GM23338 (cell line): ENCODE results near the gene RPTOR. TPM values are rescaled to one million over a fixed set of nuclear protein-coding genes. Genes with fewer than 3 reads are reported as not detected.

Experiments used
- ATAC-seq: fragments of 200-7000 bp; cut with Tn5 transposase; 3 replicates; pipeline ENCODE4 v1.9.1; 2020
- DNase-seq: peaks from one replicate; pipeline ENCODE4 v3.0.0-alpha.2; 2015; ENCODE audit warnings: low spot score
- H2AFZ ChIP-seq: fragments of 200-600 bp; sonication (generic); 2 replicates; pipeline ENCODE4 v1.8.0; 2016; ENCODE audit warnings: antibody characterized with exemption, mild to moderate bottlenecking, moderate library complexity
- H3F3A ChIP-seq: fragments of 200-600 bp; sonication (generic); replicated peaks from 2 replicates; pipeline ENCODE4 v1.8.0; 2017; ENCODE audit warnings: antibody characterized with exemption, mixed run types, low read depth
- H3K27ac ChIP-seq: fragments of 200-600 bp; sonication (generic); 2 replicates; pipeline ENCODE4 v1.6.1; 2016; ENCODE audit warnings: low read depth
- H3K27me3 ChIP-seq: fragments of 200-600 bp; sonication (generic); 2 replicates; pipeline ENCODE4 v1.8.0; 2016; ENCODE audit warnings: mild to moderate bottlenecking, mixed run types, moderate library complexity; ENCODE audit not compliant: insufficient read depth
- H3K36me3 ChIP-seq: fragments of 200-600 bp; sonication (generic); 2 replicates; pipeline ENCODE4 v1.8.0; 2016; ENCODE audit warnings: mild to moderate bottlenecking; ENCODE audit not compliant: insufficient read depth
- H3K4me1 ChIP-seq: fragments of 200-600 bp; sonication (generic); 2 replicates; pipeline ENCODE4 v1.8.0; 2016; ENCODE audit warnings: mild to moderate bottlenecking, moderate library complexity; ENCODE audit not compliant: insufficient read depth
- H3K4me2 ChIP-seq: fragments of 200-600 bp; sonication (generic); 2 replicates; pipeline ENCODE4 v1.7.1; 2017; ENCODE audit warnings: mixed run types
- H3K4me3 ChIP-seq: fragments of 200-600 bp; sonication (generic); 2 replicates; pipeline ENCODE4 v1.6.1; 2016; ENCODE audit warnings: mixed run types
- H3K79me2 ChIP-seq: fragments of 200-600 bp; sonication (generic); replicated peaks from 2 replicates; pipeline ENCODE4 v1.8.0; 2017; ENCODE audit warnings: mild to moderate bottlenecking; ENCODE audit not compliant: insufficient read depth
- H3K9me2 ChIP-seq: fragments of 200-600 bp; sonication (generic); 2 replicates; pipeline ENCODE4 v1.8.0; 2017; ENCODE audit not compliant: insufficient read depth
- H4K20me1 ChIP-seq: fragments of 200-600 bp; sonication (generic); replicated peaks from 2 replicates; pipeline ENCODE4 v1.8.0; 2017; ENCODE audit warnings: mild to moderate bottlenecking; ENCODE audit not compliant: insufficient read depth
- H3K27ac Mint-ChIP-seq: 2 replicates; pipeline ENCODE4 v1.8.0; 2020; ENCODE audit warnings: inconsistent platforms, mild to moderate bottlenecking, moderate library complexity, mixed read lengths
- H3K27me3 Mint-ChIP-seq: 3 replicates; pipeline ENCODE4 v1.8.0; 2022; ENCODE audit warnings: low read depth, mild to moderate bottlenecking, moderate library complexity, mixed read lengths, inconsistent platforms; ENCODE audit not compliant: insufficient read depth, poor library complexity
- H3K36me3 Mint-ChIP-seq: 3 replicates; pipeline ENCODE4 v1.8.0; 2021; ENCODE audit warnings: low read depth, mild to moderate bottlenecking, inconsistent platforms, moderate library complexity, mixed read lengths
- H3K4me1 Mint-ChIP-seq: 3 replicates; pipeline ENCODE4 v1.8.0; 2020; ENCODE audit warnings: mild to moderate bottlenecking, inconsistent platforms, mixed read lengths
- H3K4me3 Mint-ChIP-seq: 3 replicates; pipeline ENCODE4 v1.8.0; 2021; ENCODE audit warnings: moderate library complexity, mild to moderate bottlenecking, inconsistent platforms, mixed read lengths
- H3K9me3 Mint-ChIP-seq: 3 replicates; pipeline ENCODE4 v1.8.0; 2020; ENCODE audit warnings: moderate library complexity, mild to moderate bottlenecking, inconsistent platforms, mixed read lengths
- CREB1 ChIP-seq: fragments of 250-450 bp; sonication (Bioruptor Pico); IDR thresholded peaks from 2 replicates; pipeline ENCODE4 v1.5.0; 2020; ENCODE audit warnings: low read depth, mild to moderate bottlenecking, moderate library complexity
- EZH2 ChIP-seq: fragments of 200-600 bp; sonication (generic); IDR thresholded peaks from one replicate; pipeline ENCODE4 v1.8.0; 2017; ENCODE audit warnings: antibody characterized with exemption, mild to moderate bottlenecking, low read depth; ENCODE audit not compliant: unreplicated experiment
- EZH2phosphoT487 ChIP-seq: fragments of 200-600 bp; sonication (generic); IDR thresholded peaks from one replicate; pipeline ENCODE4 v1.8.1; 2018; ENCODE audit warnings: antibody characterized with exemption; ENCODE audit not compliant: unreplicated experiment
- JUNB ChIP-seq: IDR thresholded peaks from one replicate; pipeline ENCODE4 v1.6.1; 2016; ENCODE audit warnings: antibody characterized with exemption; ENCODE audit not compliant: unreplicated experiment
- NANOG ChIP-seq: IDR thresholded peaks from 2 replicates; pipeline ENCODE4 v1.6.1; 2016; ENCODE audit warnings: antibody characterized with exemption, borderline replicate concordance
- POLR2AphosphoS5 ChIP-seq: IDR thresholded peaks from 2 replicates; pipeline ENCODE4 v1.6.1; 2016; ENCODE audit warnings: antibody characterized with exemption, low read depth
- STAT1 ChIP-seq: IDR thresholded peaks from one replicate; pipeline ENCODE4 v1.6.1; 2016; ENCODE audit warnings: antibody characterized with exemption; ENCODE audit not compliant: unreplicated experiment
- ZNF331 ChIP-seq: fragments of 250-450 bp; sonication (Bioruptor Pico); IDR thresholded peaks from 2 replicates; pipeline ENCODE4 v1.5.0; 2020; ENCODE audit warnings: low read depth, mild to moderate bottlenecking, moderate library complexity
- polyA plus RNA-seq: library from polyadenylated mRNA; unstranded; fragments of >200 nt; fragmentation: Nextera tagmentation; extraction: Ambion mirVana; gene quantifications from 2 replicates; pipeline ENCODE4 v1.2.1, GENCODE V29; 2016
- total RNA-seq: library from RNA; depleted of rRNA; stranded (reverse); fragments of >200 nt; shearing (Covaris generic); gene quantifications from 2 replicates; pipeline ENCODE4 v1.2.3, GENCODE V29; 2014
- TF ChIP-seq, protein P1 (sequence below): IDR thresholded peaks from one replicate; pipeline ENCODE4 v1.6.1; 2018; ENCODE audit warnings: antibody characterized with exemption; ENCODE audit not compliant: unreplicated experiment
- TF ChIP-seq, protein P2 (sequence below): IDR thresholded peaks from 2 replicates; pipeline ENCODE4 v1.6.1; 2016; ENCODE audit warnings: antibody characterized with exemption
- TF ChIP-seq, protein P3 (sequence below), 2 experiments: fragments of 200-600 bp in 1 of 2; sonication (generic) in 1 of 2; conservative IDR thresholded peaks; 2 replicates each; pipeline versions ENCODE4 v1.5.1 to v1.6.1; 2016 to 2017; ENCODE audit warnings: antibody characterized with exemption in 2 of 2, low read depth in 2 of 2, mild to moderate bottlenecking in 2 of 2, moderate library complexity in 1 of 2

The RPTOR gene
- total and polyA plus RNA-seq, 2 experiments from 2014 or later, result 9.5 to 38.0 TPM

DNA sequence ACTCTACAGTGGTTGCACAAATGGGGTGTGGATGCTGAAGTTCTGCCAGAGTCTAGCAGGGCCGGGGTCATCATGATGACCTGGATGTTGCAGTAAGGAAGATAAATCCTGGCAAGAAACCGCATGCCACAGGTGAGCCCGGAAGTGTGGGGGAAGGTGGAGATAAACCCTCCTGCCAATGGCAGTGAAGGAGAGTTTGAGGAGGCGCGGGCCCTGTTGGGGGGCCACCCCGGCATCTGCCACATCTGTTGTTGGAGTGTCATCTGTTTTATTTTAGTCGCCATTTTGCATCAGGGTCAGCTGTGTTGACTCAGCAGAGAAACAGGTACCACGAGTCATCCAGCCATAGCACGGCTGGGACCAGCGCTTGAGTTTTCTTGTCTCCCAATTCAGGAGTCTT, 273.2 kb downstream of the RPTOR start:
- ATAC-seq (no peak), DNase-seq (no peak)
- Mint-ChIP-seq H3K27ac (no peak overlapping the region), H3K4me1 (peaks cover 19% of the 10 kb centered on the region), H3K4me3 (no peak overlapping the region), H3K27me3 (peaks cover 19% of the 10 kb centered on the region), H3K36me3 (peaks cover 4% of the 10 kb centered on the region), H3K9me3 (no peaks in the 10 kb centered on the region)
- no peak overlapping the region for H3K4me2 ChIP-seq
- H3F3A ChIP-seq, result 0 out of 2 replicates have a peak, but pooled peaks cover 3% of the 10 kb centered on the region
- no peaks in the 10 kb centered on the region for H3K9me2 ChIP-seq
- no peaks in the 10 kb centered on the region for H3K36me3 ChIP-seq
- H2AFZ ChIP-seq, result no peak overlapping the region
- no peaks in the 10 kb centered on the region for H3K27me3 ChIP-seq
- H4K20me1 ChIP-seq, result no peaks in the 10 kb centered on the region; the same call in 1 of the 2 replicates
- no peaks in the 10 kb centered on the region for H3K79me2 ChIP-seq
- TF ChIP-seq, protein P1, sequence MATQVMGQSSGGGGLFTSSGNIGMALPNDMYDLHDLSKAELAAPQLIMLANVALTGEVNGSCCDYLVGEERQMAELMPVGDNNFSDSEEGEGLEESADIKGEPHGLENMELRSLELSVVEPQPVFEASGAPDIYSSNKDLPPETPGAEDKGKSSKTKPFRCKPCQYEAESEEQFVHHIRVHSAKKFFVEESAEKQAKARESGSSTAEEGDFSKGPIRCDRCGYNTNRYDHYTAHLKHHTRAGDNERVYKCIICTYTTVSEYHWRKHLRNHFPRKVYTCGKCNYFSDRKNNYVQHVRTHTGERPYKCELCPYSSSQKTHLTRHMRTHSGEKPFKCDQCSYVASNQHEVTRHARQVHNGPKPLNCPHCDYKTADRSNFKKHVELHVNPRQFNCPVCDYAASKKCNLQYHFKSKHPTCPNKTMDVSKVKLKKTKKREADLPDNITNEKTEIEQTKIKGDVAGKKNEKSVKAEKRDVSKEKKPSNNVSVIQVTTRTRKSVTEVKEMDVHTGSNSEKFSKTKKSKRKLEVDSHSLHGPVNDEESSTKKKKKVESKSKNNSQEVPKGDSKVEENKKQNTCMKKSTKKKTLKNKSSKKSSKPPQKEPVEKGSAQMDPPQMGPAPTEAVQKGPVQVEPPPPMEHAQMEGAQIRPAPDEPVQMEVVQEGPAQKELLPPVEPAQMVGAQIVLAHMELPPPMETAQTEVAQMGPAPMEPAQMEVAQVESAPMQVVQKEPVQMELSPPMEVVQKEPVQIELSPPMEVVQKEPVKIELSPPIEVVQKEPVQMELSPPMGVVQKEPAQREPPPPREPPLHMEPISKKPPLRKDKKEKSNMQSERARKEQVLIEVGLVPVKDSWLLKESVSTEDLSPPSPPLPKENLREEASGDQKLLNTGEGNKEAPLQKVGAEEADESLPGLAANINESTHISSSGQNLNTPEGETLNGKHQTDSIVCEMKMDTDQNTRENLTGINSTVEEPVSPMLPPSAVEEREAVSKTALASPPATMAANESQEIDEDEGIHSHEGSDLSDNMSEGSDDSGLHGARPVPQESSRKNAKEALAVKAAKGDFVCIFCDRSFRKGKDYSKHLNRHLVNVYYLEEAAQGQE, result no peak
- TF ChIP-seq JUNB (no peak), EZH2 (no peak), EZH2phosphoT487 (no peak), CREB1 (CRISPR knock-in tag) (no peak), ZNF331 (CRISPR knock-in tag) (no peak), NANOG (no peak), POLR2AphosphoS5 (no peak)
- TF ChIP-seq, protein P2, sequence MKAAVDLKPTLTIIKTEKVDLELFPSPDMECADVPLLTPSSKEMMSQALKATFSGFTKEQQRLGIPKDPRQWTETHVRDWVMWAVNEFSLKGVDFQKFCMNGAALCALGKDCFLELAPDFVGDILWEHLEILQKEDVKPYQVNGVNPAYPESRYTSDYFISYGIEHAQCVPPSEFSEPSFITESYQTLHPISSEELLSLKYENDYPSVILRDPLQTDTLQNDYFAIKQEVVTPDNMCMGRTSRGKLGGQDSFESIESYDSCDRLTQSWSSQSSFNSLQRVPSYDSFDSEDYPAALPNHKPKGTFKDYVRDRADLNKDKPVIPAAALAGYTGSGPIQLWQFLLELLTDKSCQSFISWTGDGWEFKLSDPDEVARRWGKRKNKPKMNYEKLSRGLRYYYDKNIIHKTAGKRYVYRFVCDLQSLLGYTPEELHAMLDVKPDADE, result no peak
- no peaks in the 10 kb centered on the region for H3K4me1 ChIP-seq
- no peak overlapping the region for H3K4me3 ChIP-seq
- H3K27ac ChIP-seq, result no peak overlapping the region

DNA sequence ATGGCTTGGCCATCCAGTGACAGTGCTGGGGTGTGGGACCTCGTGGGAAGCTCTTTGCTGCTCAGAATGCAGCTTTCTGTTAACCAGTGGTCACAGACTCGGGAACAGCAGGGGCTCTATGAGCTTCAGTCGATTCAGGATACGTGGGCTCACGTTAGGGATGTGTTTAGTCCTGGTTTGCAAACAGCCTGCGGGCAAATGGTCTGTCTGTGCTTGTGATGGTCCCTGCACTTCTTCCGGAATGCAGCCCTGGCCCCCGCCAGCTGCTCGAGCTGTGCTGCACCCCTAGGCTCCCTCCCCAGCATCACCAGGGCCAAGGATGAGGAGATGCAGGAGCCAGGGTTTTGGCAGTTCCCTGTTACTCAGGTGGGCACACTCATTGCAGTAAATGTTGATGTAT, 274.2 kb downstream of the RPTOR start:
- no peak for DNase-seq
- H3K4me1 Mint-ChIP-seq, result peaks cover 19% of the 10 kb centered on the region
- Histone ChIP-seq H3F3A (0 out of 2 replicates have a peak, but pooled peaks cover 3% of the 10 kb centered on the region), H3K79me2 (no peaks in the 10 kb centered on the region), H2AFZ (no peak overlapping the region), H3K4me1 (no peaks in the 10 kb centered on the region), H3K4me3 (no peak overlapping the region), H3K36me3 (no peaks in the 10 kb centered on the region), H3K27ac (no peak overlapping the region), H3K9me2 (no peaks in the 10 kb centered on the region), H4K20me1 (no peaks in the 10 kb centered on the region; the same call in 1 of the 2 replicates), H3K4me2 (no peak overlapping the region), H3K27me3 (no peaks in the 10 kb centered on the region)
- peaks cover 19% of the 10 kb centered on the region for H3K27me3 Mint-ChIP-seq
- no peak overlapping the region for H3K27ac Mint-ChIP-seq
- TF ChIP-seq EZH2, result no peak
- no peak for TF ChIP-seq NANOG
- TF ChIP-seq, protein P1, result no peak
- TF ChIP-seq POLR2AphosphoS5, result no peak
- no peak for TF ChIP-seq JUNB
- TF ChIP-seq, protein P2, result no peak
- TF ChIP-seq EZH2phosphoT487, result no peak
- TF ChIP-seq, protein P3, sequence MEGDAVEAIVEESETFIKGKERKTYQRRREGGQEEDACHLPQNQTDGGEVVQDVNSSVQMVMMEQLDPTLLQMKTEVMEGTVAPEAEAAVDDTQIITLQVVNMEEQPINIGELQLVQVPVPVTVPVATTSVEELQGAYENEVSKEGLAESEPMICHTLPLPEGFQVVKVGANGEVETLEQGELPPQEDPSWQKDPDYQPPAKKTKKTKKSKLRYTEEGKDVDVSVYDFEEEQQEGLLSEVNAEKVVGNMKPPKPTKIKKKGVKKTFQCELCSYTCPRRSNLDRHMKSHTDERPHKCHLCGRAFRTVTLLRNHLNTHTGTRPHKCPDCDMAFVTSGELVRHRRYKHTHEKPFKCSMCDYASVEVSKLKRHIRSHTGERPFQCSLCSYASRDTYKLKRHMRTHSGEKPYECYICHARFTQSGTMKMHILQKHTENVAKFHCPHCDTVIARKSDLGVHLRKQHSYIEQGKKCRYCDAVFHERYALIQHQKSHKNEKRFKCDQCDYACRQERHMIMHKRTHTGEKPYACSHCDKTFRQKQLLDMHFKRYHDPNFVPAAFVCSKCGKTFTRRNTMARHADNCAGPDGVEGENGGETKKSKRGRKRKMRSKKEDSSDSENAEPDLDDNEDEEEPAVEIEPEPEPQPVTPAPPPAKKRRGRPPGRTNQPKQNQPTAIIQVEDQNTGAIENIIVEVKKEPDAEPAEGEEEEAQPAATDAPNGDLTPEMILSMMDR (conservative IDR thresholded peaks at IDR 0.05; ENCODE audit: low read depth in 2 of 2), result no peak
- TF ChIP-seq STAT1, result no peak
- H3K9me3 Mint-ChIP-seq, result no peaks in the 10 kb centered on the region
- no peak overlapping the region for H3K4me3 Mint-ChIP-seq
- peaks cover 9% of the 10 kb centered on the region for H3K36me3 Mint-ChIP-seq
- no peak for ATAC-seq
